RWPE2 (cell line): ENCODE data around the gene CAMK1D.

Source experiments
- ATAC-seq: fragments of 200-7000 bp; cut with Tn5 transposase; 3 replicates; pipeline ENCODE4 v1.9.1; 2021; ENCODE audit warnings: low read depth
- DNase-seq: peaks from one replicate; pipeline ENCODE4 v3.0.0-alpha.2; 2020; ENCODE audit warnings: low spot score
- H3K27ac ChIP-seq: fragments of 450-650 bp; 2 replicates; pipeline ENCODE4 v1.5.1; 2017; ENCODE audit warnings: mild to moderate bottlenecking; ENCODE audit not compliant: poor library complexity, severe bottlenecking
- H3K27me3 ChIP-seq: fragments of 250-450 bp; sonication (Bioruptor Pico); 2 replicates; pipeline ENCODE4 v1.5.1; 2021; ENCODE audit warnings: mild to moderate bottlenecking, moderate library complexity; ENCODE audit not compliant: insufficient read depth, poor library complexity, severe bottlenecking
- H3K36me3 ChIP-seq: fragments of 250-450 bp; sonication (Bioruptor Pico); 2 replicates; pipeline ENCODE4 v1.5.1; 2020; ENCODE audit warnings: low read depth, mild to moderate bottlenecking, moderate library complexity
- H3K4me1 ChIP-seq: fragments of 250-450 bp; sonication (Bioruptor Pico); 2 replicates; pipeline ENCODE4 v1.5.1; 2021; ENCODE audit warnings: mild to moderate bottlenecking, moderate library complexity; ENCODE audit not compliant: insufficient read depth, poor library complexity, severe bottlenecking
- H3K4me3 ChIP-seq: fragments of 250-450 bp; sonication (Bioruptor Pico); 2 replicates; pipeline ENCODE4 v1.5.1; 2021; ENCODE audit warnings: mild to moderate bottlenecking, moderate library complexity; ENCODE audit not compliant: severe bottlenecking
- H3K9me3 ChIP-seq: fragments of 250-450 bp; sonication (Bioruptor Pico); 2 replicates; pipeline ENCODE4 v1.5.1; 2021; ENCODE audit warnings: mild to moderate bottlenecking, moderate library complexity; ENCODE audit not compliant: severe bottlenecking
- TF ChIP-seq, protein P1 (sequence below): fragments of 450-650 bp; IDR thresholded peaks from one replicate; pipeline ENCODE4 v1.5.1; 2017; ENCODE audit warnings: mild to moderate bottlenecking, moderate library complexity; ENCODE audit not compliant: poor library complexity, severe bottlenecking

CAMK1D gene

DNA sequence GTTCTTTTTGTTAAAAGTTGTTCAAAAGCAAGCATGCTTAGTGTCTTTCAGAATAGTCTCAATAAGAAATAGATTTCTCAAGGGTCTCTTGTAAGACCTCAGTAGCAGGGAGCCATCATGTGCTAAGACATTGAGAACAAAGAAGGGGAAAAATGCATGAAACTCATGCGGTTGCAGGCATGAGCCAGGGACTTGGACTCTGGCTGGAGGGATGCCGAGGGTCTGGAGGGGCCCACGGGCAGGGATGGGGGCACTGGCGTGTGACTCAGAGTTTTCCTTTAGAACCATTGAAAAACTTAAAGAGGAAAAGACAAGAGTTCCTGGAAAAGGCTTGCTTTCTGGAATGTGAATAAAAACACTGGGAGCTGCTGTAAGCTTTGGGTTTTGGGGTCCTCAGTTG is 398.8 kb downstream of the CAMK1D start:
- TF ChIP-seq, protein P1, sequence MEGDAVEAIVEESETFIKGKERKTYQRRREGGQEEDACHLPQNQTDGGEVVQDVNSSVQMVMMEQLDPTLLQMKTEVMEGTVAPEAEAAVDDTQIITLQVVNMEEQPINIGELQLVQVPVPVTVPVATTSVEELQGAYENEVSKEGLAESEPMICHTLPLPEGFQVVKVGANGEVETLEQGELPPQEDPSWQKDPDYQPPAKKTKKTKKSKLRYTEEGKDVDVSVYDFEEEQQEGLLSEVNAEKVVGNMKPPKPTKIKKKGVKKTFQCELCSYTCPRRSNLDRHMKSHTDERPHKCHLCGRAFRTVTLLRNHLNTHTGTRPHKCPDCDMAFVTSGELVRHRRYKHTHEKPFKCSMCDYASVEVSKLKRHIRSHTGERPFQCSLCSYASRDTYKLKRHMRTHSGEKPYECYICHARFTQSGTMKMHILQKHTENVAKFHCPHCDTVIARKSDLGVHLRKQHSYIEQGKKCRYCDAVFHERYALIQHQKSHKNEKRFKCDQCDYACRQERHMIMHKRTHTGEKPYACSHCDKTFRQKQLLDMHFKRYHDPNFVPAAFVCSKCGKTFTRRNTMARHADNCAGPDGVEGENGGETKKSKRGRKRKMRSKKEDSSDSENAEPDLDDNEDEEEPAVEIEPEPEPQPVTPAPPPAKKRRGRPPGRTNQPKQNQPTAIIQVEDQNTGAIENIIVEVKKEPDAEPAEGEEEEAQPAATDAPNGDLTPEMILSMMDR: no peak
- Histone ChIP-seq H3K27me3 (no peaks in the 10 kb centered on the region), H3K27ac (no peak overlapping the region), H3K4me3 (no peak overlapping the region), H3K4me1 (no peaks in the 10 kb centered on the region), H3K9me3 (no peaks in the 10 kb centered on the region), H3K36me3 (no peaks in the 10 kb centered on the region)
- DNase-seq (no peak), ATAC-seq (no peak)

DNA sequence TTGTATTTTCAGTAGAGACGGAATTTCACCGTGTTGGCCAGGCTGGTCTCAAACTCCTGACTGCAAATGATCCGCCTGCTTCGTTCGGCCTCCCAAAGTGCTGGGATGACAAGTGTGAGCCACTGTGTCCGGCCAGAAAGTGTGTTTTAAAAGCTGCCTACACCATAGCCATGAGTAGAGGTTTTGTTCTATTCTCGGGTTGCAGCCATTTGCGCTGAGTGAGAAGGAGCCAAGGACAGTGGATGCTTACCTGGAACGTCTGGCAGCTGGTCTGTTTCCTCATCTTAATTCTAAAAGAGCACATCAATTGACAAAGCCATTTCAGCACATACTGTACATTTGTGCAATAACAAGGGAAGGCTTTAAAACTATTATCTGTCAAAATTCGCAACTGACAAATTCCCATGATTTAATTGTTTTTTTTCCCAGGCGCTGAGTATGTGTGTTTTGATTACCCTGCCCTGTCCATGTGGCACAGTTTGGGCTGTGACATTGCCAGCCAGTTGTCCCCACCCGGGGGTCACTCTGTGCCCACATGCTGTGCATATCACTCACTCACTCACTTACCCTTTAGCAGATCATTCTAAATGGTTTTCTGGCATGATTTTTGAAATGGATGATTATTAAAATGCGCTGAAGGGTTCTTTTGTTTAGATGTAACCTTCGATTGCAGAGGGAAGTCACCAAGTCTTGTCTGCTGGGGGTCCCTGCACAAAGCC is 400.6 kb downstream of the CAMK1D start:
- ATAC-seq (no peak), DNase-seq (no peak)
- TF ChIP-seq, protein P1: no peak
- Histone ChIP-seq H3K4me1 (no peaks in the 10 kb centered on the region), H3K4me3 (no peak overlapping the region), H3K27ac (no peak overlapping the region), H3K27me3 (no peaks in the 10 kb centered on the region), H3K36me3 (no peaks in the 10 kb centered on the region), H3K9me3 (no peaks in the 10 kb centered on the region)

DNA sequence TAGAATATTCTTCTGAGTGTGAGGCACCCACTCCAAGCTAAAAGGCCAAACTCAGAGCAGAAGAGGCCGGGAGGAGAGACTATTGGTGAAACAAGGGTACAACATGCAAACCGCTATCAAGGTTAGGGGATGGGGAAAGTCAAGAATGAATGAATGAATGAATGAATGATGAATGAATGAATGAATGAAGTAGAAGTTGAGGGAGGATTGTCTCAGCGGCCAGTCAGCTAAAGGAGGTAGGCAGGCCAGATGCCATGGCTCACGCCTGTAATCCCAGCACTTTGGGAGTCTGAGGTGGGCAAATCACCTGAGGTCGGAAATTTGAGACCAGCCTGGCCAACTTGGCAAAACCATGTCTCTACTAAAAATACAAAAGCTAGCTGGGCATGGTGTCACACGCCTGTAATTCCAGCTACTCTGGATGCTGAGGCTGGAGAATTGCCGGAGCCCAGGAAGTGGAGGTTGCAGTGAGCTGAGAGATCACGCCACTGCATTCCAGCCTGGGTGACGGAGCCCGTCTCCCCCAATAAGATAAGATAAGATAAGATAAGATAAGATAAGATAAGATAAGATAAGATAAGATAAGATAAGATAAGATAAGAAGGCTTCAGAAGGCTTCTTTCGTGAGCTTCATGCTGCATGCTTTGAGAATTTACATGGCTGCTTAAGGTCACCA is 401.3 kb downstream of the CAMK1D start:
- no peak for DNase-seq
- Histone ChIP-seq H3K36me3 (no peaks in the 10 kb centered on the region), H3K9me3 (no peaks in the 10 kb centered on the region), H3K27me3 (no peaks in the 10 kb centered on the region), H3K4me1 (no peaks in the 10 kb centered on the region), H3K4me3 (no peak overlapping the region), H3K27ac (no peak overlapping the region)
- TF ChIP-seq, protein P1: no peak
- no peak for ATAC-seq

DNA sequence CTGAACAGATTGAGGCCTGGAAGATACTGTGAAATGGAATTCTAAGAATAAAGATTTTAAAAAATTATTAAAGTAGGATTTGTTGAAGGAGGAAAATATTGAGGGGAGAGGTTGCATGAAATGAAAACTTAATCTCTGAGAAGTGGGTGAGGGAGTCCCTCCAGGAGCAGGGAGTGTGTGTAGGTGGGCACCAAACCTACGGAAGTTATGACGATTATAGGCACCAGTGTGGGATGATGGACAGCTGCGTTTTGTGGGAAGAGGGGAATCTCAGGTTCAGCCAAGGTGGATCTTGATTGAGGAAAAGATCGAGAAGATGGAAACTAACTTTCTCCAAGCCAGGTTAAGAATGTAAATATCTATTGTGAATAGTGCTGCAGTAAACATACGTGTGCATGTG is 405.7 kb downstream of the CAMK1D start:
- Histone ChIP-seq H3K4me1 (no peaks in the 10 kb centered on the region), H3K36me3 (no peaks in the 10 kb centered on the region), H3K4me3 (no peak overlapping the region), H3K27me3 (no peaks in the 10 kb centered on the region), H3K9me3 (no peaks in the 10 kb centered on the region), H3K27ac (no peak overlapping the region)
- TF ChIP-seq, protein P1: no peak
- no peak for DNase-seq
- ATAC-seq: no peak

DNA sequence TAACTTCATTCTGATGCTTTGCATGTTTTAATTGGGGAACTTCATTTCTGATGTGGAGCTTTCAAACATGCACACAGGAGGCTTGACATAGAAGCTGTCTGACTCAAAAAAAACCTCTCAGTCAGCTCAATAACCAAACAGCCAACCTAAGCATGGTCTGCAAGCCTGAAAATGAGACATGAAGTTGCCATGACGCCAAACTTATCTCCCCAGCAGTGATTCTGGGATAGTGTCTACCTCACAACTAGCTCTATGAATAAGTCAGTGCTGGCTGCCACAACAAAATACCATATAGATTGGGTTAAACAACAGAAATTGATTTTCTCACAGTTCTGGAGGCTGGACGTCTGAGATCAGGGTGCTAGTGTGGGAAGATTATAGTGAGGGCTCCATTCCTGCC is 408.0 kb downstream of the CAMK1D start:
- Histone ChIP-seq H3K4me1 (no peaks in the 10 kb centered on the region), H3K27me3 (no peaks in the 10 kb centered on the region), H3K9me3 (no peaks in the 10 kb centered on the region), H3K36me3 (no peaks in the 10 kb centered on the region), H3K4me3 (no peak overlapping the region), H3K27ac (no peak overlapping the region)
- TF ChIP-seq, protein P1: no peak
- ATAC-seq: no peak
- no peak for DNase-seq
